ENCODE measurements around the gene ATP2C2.

DNA sequence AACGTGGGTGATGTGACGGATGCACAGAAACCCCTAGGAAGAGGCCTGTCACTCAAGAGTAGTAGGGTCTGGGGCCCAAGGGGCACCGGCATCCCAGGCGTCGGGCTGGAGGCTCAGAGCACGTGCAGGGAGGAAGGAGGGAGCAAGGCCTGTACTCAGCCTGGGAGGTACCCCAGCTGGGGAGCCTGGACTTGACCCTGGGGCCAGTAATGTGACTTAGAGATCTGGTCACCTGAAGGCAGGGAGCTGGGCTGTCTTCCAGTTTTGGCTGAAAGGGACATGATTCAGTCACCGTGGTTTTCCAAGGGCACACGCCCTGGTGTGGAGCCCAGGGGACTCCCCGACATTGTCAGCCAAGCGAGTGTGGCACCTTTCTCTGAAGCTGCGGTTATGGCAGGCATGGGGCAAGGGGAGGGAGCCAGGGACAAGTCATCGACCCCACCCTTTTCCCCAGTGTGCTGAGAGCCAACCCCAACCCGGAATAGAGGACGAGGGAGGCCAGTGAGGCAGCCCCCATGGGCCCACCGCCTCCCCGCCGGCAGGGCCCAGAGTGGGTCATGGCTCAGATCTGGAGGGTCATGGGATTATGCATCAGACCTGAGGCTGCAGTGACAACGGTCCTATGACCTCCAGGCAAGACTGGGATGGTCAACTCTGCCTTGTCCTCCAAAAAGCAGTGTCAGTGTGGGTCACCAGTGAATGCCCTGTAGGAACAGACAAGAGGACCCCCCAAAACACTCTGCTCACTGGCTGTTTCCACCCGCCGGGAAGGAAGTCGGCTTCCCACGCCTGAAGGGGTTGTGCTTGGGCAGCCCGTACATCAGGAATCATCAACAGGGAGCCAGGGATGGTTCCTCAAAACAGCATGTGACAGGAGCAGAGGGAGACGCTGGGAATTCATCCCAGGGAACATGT, 94.2 kb downstream of the ATP2C2 start:
- TF ChIP-seq, protein P1, sequence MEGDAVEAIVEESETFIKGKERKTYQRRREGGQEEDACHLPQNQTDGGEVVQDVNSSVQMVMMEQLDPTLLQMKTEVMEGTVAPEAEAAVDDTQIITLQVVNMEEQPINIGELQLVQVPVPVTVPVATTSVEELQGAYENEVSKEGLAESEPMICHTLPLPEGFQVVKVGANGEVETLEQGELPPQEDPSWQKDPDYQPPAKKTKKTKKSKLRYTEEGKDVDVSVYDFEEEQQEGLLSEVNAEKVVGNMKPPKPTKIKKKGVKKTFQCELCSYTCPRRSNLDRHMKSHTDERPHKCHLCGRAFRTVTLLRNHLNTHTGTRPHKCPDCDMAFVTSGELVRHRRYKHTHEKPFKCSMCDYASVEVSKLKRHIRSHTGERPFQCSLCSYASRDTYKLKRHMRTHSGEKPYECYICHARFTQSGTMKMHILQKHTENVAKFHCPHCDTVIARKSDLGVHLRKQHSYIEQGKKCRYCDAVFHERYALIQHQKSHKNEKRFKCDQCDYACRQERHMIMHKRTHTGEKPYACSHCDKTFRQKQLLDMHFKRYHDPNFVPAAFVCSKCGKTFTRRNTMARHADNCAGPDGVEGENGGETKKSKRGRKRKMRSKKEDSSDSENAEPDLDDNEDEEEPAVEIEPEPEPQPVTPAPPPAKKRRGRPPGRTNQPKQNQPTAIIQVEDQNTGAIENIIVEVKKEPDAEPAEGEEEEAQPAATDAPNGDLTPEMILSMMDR (IDR thresholded peaks at IDR 0.05) = no peak
- TF ChIP-seq, protein P2, sequence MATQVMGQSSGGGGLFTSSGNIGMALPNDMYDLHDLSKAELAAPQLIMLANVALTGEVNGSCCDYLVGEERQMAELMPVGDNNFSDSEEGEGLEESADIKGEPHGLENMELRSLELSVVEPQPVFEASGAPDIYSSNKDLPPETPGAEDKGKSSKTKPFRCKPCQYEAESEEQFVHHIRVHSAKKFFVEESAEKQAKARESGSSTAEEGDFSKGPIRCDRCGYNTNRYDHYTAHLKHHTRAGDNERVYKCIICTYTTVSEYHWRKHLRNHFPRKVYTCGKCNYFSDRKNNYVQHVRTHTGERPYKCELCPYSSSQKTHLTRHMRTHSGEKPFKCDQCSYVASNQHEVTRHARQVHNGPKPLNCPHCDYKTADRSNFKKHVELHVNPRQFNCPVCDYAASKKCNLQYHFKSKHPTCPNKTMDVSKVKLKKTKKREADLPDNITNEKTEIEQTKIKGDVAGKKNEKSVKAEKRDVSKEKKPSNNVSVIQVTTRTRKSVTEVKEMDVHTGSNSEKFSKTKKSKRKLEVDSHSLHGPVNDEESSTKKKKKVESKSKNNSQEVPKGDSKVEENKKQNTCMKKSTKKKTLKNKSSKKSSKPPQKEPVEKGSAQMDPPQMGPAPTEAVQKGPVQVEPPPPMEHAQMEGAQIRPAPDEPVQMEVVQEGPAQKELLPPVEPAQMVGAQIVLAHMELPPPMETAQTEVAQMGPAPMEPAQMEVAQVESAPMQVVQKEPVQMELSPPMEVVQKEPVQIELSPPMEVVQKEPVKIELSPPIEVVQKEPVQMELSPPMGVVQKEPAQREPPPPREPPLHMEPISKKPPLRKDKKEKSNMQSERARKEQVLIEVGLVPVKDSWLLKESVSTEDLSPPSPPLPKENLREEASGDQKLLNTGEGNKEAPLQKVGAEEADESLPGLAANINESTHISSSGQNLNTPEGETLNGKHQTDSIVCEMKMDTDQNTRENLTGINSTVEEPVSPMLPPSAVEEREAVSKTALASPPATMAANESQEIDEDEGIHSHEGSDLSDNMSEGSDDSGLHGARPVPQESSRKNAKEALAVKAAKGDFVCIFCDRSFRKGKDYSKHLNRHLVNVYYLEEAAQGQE (IDR thresholded peaks at IDR 0.05; ENCODE audit: low read depth, low read length) = no peak
- TF ChIP-seq JUND (IDR thresholded peaks at IDR 0.05) = no peak

All from SK-N-SH (cell line).